Stomach (tissue), 9 donors: ENCODE measurements around the gene CDHR5. TPM values are rescaled to one million over a fixed set of nuclear protein-coding genes. Genes with fewer than 3 reads are reported as not detected.

Source experiments
- DNase-seq, 2 donors: peaks; one replicate each; pipeline versions ENCODE4 v3.0.0 to v3.0.0-alpha.2; 2013 to 2019
- H3K27ac ChIP-seq, 5 donors: fragments of 200-600 bp in 4 of 5; sonication (generic) in 4 of 5; one replicate each; pipeline ENCODE4 v1.5.1; 2013 to 2019; ENCODE audit warnings: mild to moderate bottlenecking in 1 of 5, moderate library complexity in 1 of 5
- H3K27me3 ChIP-seq, 3 donors: fragments of 200-600 bp; sonication (generic); one replicate each; pipeline ENCODE4 v1.5.1; 2017 to 2019; ENCODE audit warnings: mixed run types in 1 of 3
- H3K36me3 ChIP-seq, 4 donors: fragments of 200-600 bp; sonication (generic); 1 replicate in 3 of 4; 2 replicates in 1 of 4; pipeline ENCODE4 v1.5.1; 2016 to 2019
- H3K4me1 ChIP-seq, 4 donors: fragments of 200-600 bp; sonication (generic); one replicate each; pipeline ENCODE4 v1.5.1; 2016 to 2019
- H3K4me3 ChIP-seq, 4 donors: fragments of 200-600 bp; sonication (generic) in 3 of 4; one replicate each; pipeline ENCODE4 v1.5.1; 2016 to 2019; ENCODE audit warnings: mild to moderate bottlenecking in 1 of 4
- H3K9me3 ChIP-seq, 4 donors: fragments of 200-600 bp; sonication (generic); one replicate each; pipeline ENCODE4 v1.5.1; 2016 to 2019
- CTCF ChIP-seq, 7 experiments: fragments of 450-650 bp in 4 of 7; fragments of 200-600 bp in 3 of 7; sonication (generic) in 3 of 7; IDR thresholded peaks; one replicate each; pipeline ENCODE4 v1.5.1; 2016 to 2019; ENCODE audit warnings: antibody characterized with exemption in 7 of 7, control low read depth in 2 of 7, mild to moderate bottlenecking in 1 of 7
- EP300 ChIP-seq: sonication (generic); formaldehyde crosslinking; IDR thresholded peaks from one replicate; pipeline ENCODE4 v1.6.1; 2017; ENCODE audit warnings: antibody characterized with exemption
- POLR2A ChIP-seq, 4 donors: fragments of 450-650 bp; IDR thresholded peaks; one replicate each; pipeline ENCODE4 v1.6.1; 2016; ENCODE audit warnings: antibody characterized with exemption in 4 of 4, control low read depth in 2 of 4, mild to moderate bottlenecking in 1 of 4, moderate library complexity in 1 of 4
- POLR2AphosphoS5 ChIP-seq, 3 donors: sonication (generic); formaldehyde crosslinking; IDR thresholded peaks; one replicate each; pipeline ENCODE4 v1.6.1; 2016; ENCODE audit warnings: antibody characterized with exemption in 3 of 3
- WGBS, 5 donors: extraction: QIAGEN DNeasy Blood & Tissue Kit in 3 of 5; methylation state at CpG; one replicate each; pipeline versions ENCODE4 v1.1.5 to v1.1.7; 2013 to 2018; 5-methylcytosine and 5-hydroxymethylcytosine counted together
- intact Hi-C: fragments of 100-400 bp; cut with DNase I; formaldehyde crosslinking; loops from one replicate; pipeline ENCODE4 v1.15.1; 2023; ENCODE audit warnings: low total_unique reads
- polyA plus RNA-seq, 3 donors: library from polyadenylated mRNA; stranded (reverse); fragments of 200-250 nt; gene quantifications; one replicate each; pipeline ENCODE4 v1.2.3, GENCODE V29; 2013
- total RNA-seq, 5 donors: library from RNA; depleted of rRNA; stranded (reverse); fragments of >200 nt; gene quantifications; one replicate each; pipeline versions ENCODE4 v1.1.0 to v1.2.3, GENCODE V29; 2014 to 2016
- donor health status: healthy with polysubstance abuse.
- donor health status: Bipolar disorder and iron deficiency.
- donor health status: healthy.

Gene CDHR5
- total and polyA plus RNA-seq, 8 donors, result 0.38 to 92.1 (median 2.8) TPM

GRCh38 chr11:616320-617198 lies 8.2 kb downstream of the CDHR5 start:
- Histone ChIP-seq H3K4me1 (peaks cover 36 to 59% (median 47%) of the 10 kb centered on the region in 4 donors), H3K36me3 (peaks cover 22 to 46% (median 38%) of the 10 kb centered on the region in 4 donors), H3K27me3 (no peaks in the 10 kb centered on the region), H3K9me3 (no peaks in the 10 kb centered on the region), H3K27ac (peak overlapping the region; percentile 94 to 99 (median 97)), H3K4me3 (peak overlapping the region; percentile 58 to 83 (median 61))
- WGBS, 5 donors, result 80 to 86% (median 84%) methylated on average over 37 to 39 of the region's 39 CpGs
- DNase-seq, result peak in 1 of 2 donors; percentile 16
- TF ChIP-seq POLR2AphosphoS5 (IDR thresholded peaks at IDR 0.05), result no peak
- no peak for TF ChIP-seq POLR2A (IDR thresholded peaks at IDR 0.05)
- TF ChIP-seq EP300, result no peak
- TF ChIP-seq CTCF (IDR thresholded peaks at IDR 0.05), result no peak
- intact Hi-C loops, result no loop called here

GRCh38 chr11:615504-616319 lies 9.0 kb downstream of the CDHR5 start, which contains the start of gene IRF7:
Gene IRF7 (minus strand): TSS chr11:615950. CDS start chr11:615364, 586 bp downstream.
- WGBS, 5 donors, result 4 to 14% (median 5%) methylated on average over 20 to 66 of the region's 66 CpGs
- Histone ChIP-seq H3K27me3 (no peaks in the 10 kb centered on the region), H3K36me3 (peaks cover 30 to 55% (median 43%) of the 10 kb centered on the region in 4 donors), H3K4me3 (peak within 1 kb of the TSS; percentile 58 to 83 (median 61)), H3K27ac (peak within 1 kb of the TSS; percentile 94 to 99 (median 97)), H3K9me3 (no peaks in the 10 kb centered on the region), H3K4me1 (peaks cover 36 to 61% (median 51%) of the 10 kb centered on the region in 4 donors)
- TF ChIP-seq CTCF (IDR thresholded peaks at IDR 0.05) (no peak), POLR2AphosphoS5 (IDR thresholded peaks at IDR 0.05) (peak; percentile 31 to 94 (median 90)), POLR2A (IDR thresholded peaks at IDR 0.05) (peak in 2 of 4 donors; percentile 47 to 88), EP300 (no peak)
- intact Hi-C loops, result no loop called here
- peak; percentile 97 for DNase-seq

- Histone ChIP-seq H3K27ac (peak overlapping the region; percentile 94 to 99 (median 97)), H3K4me3 (peak overlapping the region; percentile 58 to 83 (median 61)), H3K4me1 (peaks cover 36 to 57% (median 51%) of the 10 kb centered on the region in 4 donors), H3K36me3 (peaks cover 39 to 63% (median 52%) of the 10 kb centered on the region in 4 donors), H3K27me3 (no peaks in the 10 kb centered on the region), H3K9me3 (no peaks in the 10 kb centered on the region)
- WGBS, 5 donors, result 19 to 51% (median 36%) methylated on average over 34 to 68 of the region's 68 CpGs
- DNase-seq, result peak; percentile 52 to 79
- intact Hi-C loops, result no loop called here
- peak in 2 of 3 donors; percentile 11 to 47 for TF ChIP-seq POLR2AphosphoS5 (IDR thresholded peaks at IDR 0.05)
- TF ChIP-seq EP300, result no peak
Observed at GRCh38 chr11:614623-615503, 9.9 kb downstream of the CDHR5 start.

GRCh38 chr11:614021-614622 lies 10.6 kb downstream of the CDHR5 start:
- Histone ChIP-seq H3K27ac (peak overlapping the region; percentile 94 to 99 (median 97)), H3K4me3 (peak overlapping the region; percentile 58 to 83 (median 61)), H3K36me3 (peaks cover 46 to 64% (median 55%) of the 10 kb centered on the region in 4 donors), H3K9me3 (no peaks in the 10 kb centered on the region), H3K4me1 (peaks cover 36 to 57% (median 51%) of the 10 kb centered on the region in 4 donors), H3K27me3 (no peaks in the 10 kb centered on the region)
- TF ChIP-seq CTCF (IDR thresholded peaks at IDR 0.05) (no peak), EP300 (no peak), POLR2A (IDR thresholded peaks at IDR 0.05) (no peak), POLR2AphosphoS5 (IDR thresholded peaks at IDR 0.05) (no peak)
- WGBS, 5 donors, result 27 to 62% (median 42%) methylated on average over 7 to 14 of the region's 14 CpGs
- DNase-seq, result peak in 1 of 2 donors; percentile 31
- intact Hi-C loops, result no loop called here
